Endothelial cell of umbilical vein (primary cell): ENCODE results near the gene PDXDC1. TPM values are rescaled to one million over a fixed set of nuclear protein-coding genes. Genes with fewer than 3 reads are reported as not detected.

Experiments
- BruUV-seq: library from RNA; stranded (reverse); fragments of 400-500 nt; replicated peaks from 2 replicates; lab custom pipeline; 2021; lab: Mats Ljungman, UMichigan
- CTCF ChIA-PET: fragments of 300-600, 350-600 bp; sonication (Branson Sonifier 250); formaldehyde crosslinking; loops from one replicate; lab custom pipeline; 2021; ENCODE audit warnings: antibody characterized with exemption, inconsistent platforms; lab: Charles Lee
- POLR2A ChIA-PET: fragments of 300-600, 350-600 bp; sonication (Branson Sonifier 250); formaldehyde crosslinking; loops from one replicate; lab custom pipeline; 2021; ENCODE audit warnings: antibody characterized with exemption, inconsistent platforms; lab: Charles Lee
- DNase-seq: peaks from one replicate; pipeline ENCODE4 v3.0.0-alpha.2; 2011; ENCODE audit warnings: low read depth, low spot score
- FAIRE-seq: peaks from 2 replicates; lab custom pipeline; 2011; peaks lifted over from hg19 to GRCh38; lab: Jason Lieb, UNC
- H2AFZ ChIP-seq: 2 replicates; pipeline ENCODE4 v1.6.0; 2012; ENCODE audit warnings: low read depth, low read length, control low read depth, inconsistent platforms
- H3K27ac ChIP-seq: 2 replicates; pipeline ENCODE4 v1.5.1; 2011; ENCODE audit warnings: low read depth, mild to moderate bottlenecking, control low read depth, low read length, moderate library complexity; ENCODE audit not compliant: insufficient read depth
- H3K27me3 ChIP-seq, 2 experiments: 2 replicates each; pipeline versions ENCODE4 v1.6.0 to v1.6.1; 2011; ENCODE audit warnings: low read length in 2 of 2, mixed read lengths in 1 of 2; ENCODE audit not compliant: control insufficient read depth in 2 of 2, insufficient read depth in 2 of 2
- H3K36me3 ChIP-seq, 2 experiments: 2 replicates in 1 of 2; 3 replicates in 1 of 2; pipeline ENCODE4 v1.5.1; 2011; ENCODE audit warnings: low read length in 2 of 2, mild to moderate bottlenecking in 1 of 2, moderate library complexity in 1 of 2; ENCODE audit not compliant: control insufficient read depth in 2 of 2, insufficient read depth in 2 of 2; ENCODE audit errors: extremely low read depth in 1 of 2
- H3K4me1 ChIP-seq: 3 replicates; pipeline ENCODE4 v1.5.1; 2011; ENCODE audit warnings: mild to moderate bottlenecking, low read length; ENCODE audit not compliant: control insufficient read depth, insufficient read depth; ENCODE audit errors: extremely low read depth
- H3K4me2 ChIP-seq: 2 replicates; pipeline ENCODE4 v1.6.1; 2011; ENCODE audit warnings: low read length, control low read depth, mixed read lengths; ENCODE audit not compliant: insufficient read depth
- H3K4me3 ChIP-seq, 3 experiments: fragments of 200-600 bp in 1 of 3; sonication (generic), shearing (Covaris generic) in 1 of 3; replicated peaks in 1 of 3; 2 replicates each; pipeline ENCODE4 v1.5.1; 2011 to 2016; ENCODE audit warnings: control low read depth in 3 of 3, low read length in 3 of 3, mild to moderate bottlenecking in 2 of 3, inconsistent platforms in 1 of 3, low read depth in 1 of 3, moderate library complexity in 1 of 3; ENCODE audit not compliant: insufficient read depth in 1 of 3
- H3K79me2 ChIP-seq: 2 replicates; pipeline ENCODE4 v1.6.0; 2012; ENCODE audit warnings: low read length, inconsistent platforms; ENCODE audit not compliant: control insufficient read depth, insufficient read depth
- H3K9ac ChIP-seq: replicated peaks from 2 replicates; pipeline ENCODE3; 2011; ENCODE audit warnings: low read length, control low read depth; ENCODE audit not compliant: insufficient read depth; ENCODE audit errors: extremely low read depth
- H3K9me1 ChIP-seq: replicated peaks from 3 replicates; pipeline ENCODE4 v1.6.0; 2011; ENCODE audit warnings: mild to moderate bottlenecking, low read length; ENCODE audit not compliant: control insufficient read depth, insufficient read depth; ENCODE audit errors: extremely low read depth
- H3K9me3 ChIP-seq: replicated peaks from 2 replicates; pipeline ENCODE4 v1.5.1; 2012; ENCODE audit warnings: low read length, inconsistent platforms; ENCODE audit not compliant: control insufficient read depth, insufficient read depth
- H4K20me1 ChIP-seq: replicated peaks from 2 replicates; pipeline ENCODE3; 2011; ENCODE audit warnings: mild to moderate bottlenecking, low read length; ENCODE audit not compliant: control insufficient read depth, insufficient read depth; ENCODE audit errors: extremely low read depth
- CTCF ChIP-seq, 2 donors: IDR thresholded peaks; 1 replicate in 1 of 2; 2 replicates in 1 of 2; pipeline ENCODE4 v1.5.1; 2011; ENCODE audit warnings: low read length in 2 of 2, mild to moderate bottlenecking in 2 of 2, moderate library complexity in 2 of 2, control low read depth in 1 of 2, inconsistent platforms in 1 of 2, low read depth in 1 of 2; ENCODE audit not compliant: insufficient read depth in 1 of 2; ENCODE audit errors: extremely low read depth in 1 of 2
- EZH2 ChIP-seq: IDR thresholded peaks from 2 replicates; pipeline ENCODE4 v1.6.1; 2012; ENCODE audit warnings: borderline replicate concordance, low read depth, mild to moderate bottlenecking, moderate library complexity, low read length, inconsistent platforms; ENCODE audit not compliant: severe bottlenecking
- FOS ChIP-seq: IDR thresholded peaks from 2 replicates; pipeline ENCODE4 v1.6.1; 2011; ENCODE audit warnings: mild to moderate bottlenecking, low read length, moderate library complexity, borderline replicate concordance; ENCODE audit not compliant: insufficient read depth
- GATA2 ChIP-seq: IDR thresholded peaks from 2 replicates; pipeline ENCODE4 v1.7.0; 2011; ENCODE audit warnings: low read depth, mild to moderate bottlenecking, moderate library complexity, mixed read lengths, low read length; ENCODE audit not compliant: insufficient read length, insufficient read depth
- JUN ChIP-seq: IDR thresholded peaks from 2 replicates; pipeline ENCODE4 v1.6.1; 2011; ENCODE audit warnings: borderline replicate concordance, low read depth; ENCODE audit not compliant: insufficient read length, insufficient read depth
- MYC ChIP-seq: IDR thresholded peaks from one replicate; pipeline ENCODE4 v1.6.1; 2011; ENCODE audit warnings: mild to moderate bottlenecking, low read depth, low read length
- POLR2A ChIP-seq: IDR thresholded peaks from 2 replicates; pipeline ENCODE4 v1.6.1; 2012; ENCODE audit warnings: low read depth, mild to moderate bottlenecking, control low read depth, low read length
- POLR2AphosphoS5 ChIP-seq: IDR thresholded peaks from 2 replicates; pipeline ENCODE4 v1.6.1; 2012; ENCODE audit warnings: low read depth, mild to moderate bottlenecking, control low read depth, low read length, moderate library complexity; ENCODE audit not compliant: insufficient read depth
- dilution Hi-C: fragments of 300-500 bp; cut with MboI; formaldehyde crosslinking; loops from one replicate; pipeline ENCODE4 v1.15.0; 2019; ENCODE audit warnings: low sequenced_read_pairs; ENCODE audit not compliant: extremely low pct_ligation_motif_present
- intact Hi-C: fragments of 100-400 bp; cut with micrococcal nuclease; formaldehyde crosslinking; loops from one replicate; pipeline ENCODE4 v1.10.0; 2022
- polyA plus RNA-seq, 4 experiments: library from polyadenylated mRNA; depleted of rRNA in 3 of 4; stranded (reverse) in 3 of 4; unstranded in 1 of 4; fragments of >200 nt; gene quantifications; 2 replicates each; pipeline versions ENCODE4 v1.2.1 to v1.2.3, GENCODE V29; 2011 to 2012; ENCODE audit warnings: missing spikeins in 1 of 4
- total RNA-seq: library from RNA; stranded (reverse); gene quantifications from 2 replicates; pipeline ENCODE4 v1.2.3, GENCODE V29; 2021
- TF ChIP-seq, protein P1 (sequence below): IDR thresholded peaks from 2 replicates; pipeline ENCODE4 v1.6.1; 2011; ENCODE audit not compliant: insufficient read depth, insufficient read length

PDXDC1 gene
- total and polyA plus RNA-seq, 2 donors (not counting 3 experiments of a cell fraction or from before 2014, with no cell fraction given), result 44.6 to 78.9 TPM

GRCh38 chr16:15041271-15042004 is 66.6 kb downstream of the PDXDC1 start:
- H3K36me3 ChIP-seq, result peaks cover 19 to 44% of the 10 kb centered on the region in 2 experiments
- H4K20me1 ChIP-seq, result no peaks in the 10 kb centered on the region
- CTCF ChIA-PET, result interaction anchor here (0.9 to 1.3 kb wide), 3 partner anchors 9 to 11 kb away, joined by 3 read pairs; no protein-coding TSS in a partner anchor
- H3K9me3 ChIP-seq, result no peaks in the 10 kb centered on the region
- DNase-seq (no peak), FAIRE-seq (no peak)
- dilution Hi-C loops, result no loop called here
- H3K27me3 ChIP-seq, result no peaks in the 10 kb centered on the region
- H3K4me1 ChIP-seq, result no peaks in the 10 kb centered on the region
- intact Hi-C loops, result no loop called here
- H3K9ac ChIP-seq, result no peak overlapping the region
- POLR2A ChIA-PET, result interaction anchor here (0.6 kb wide), 1 partner anchor 9 kb away, joined by 4 read pairs; no protein-coding TSS in a partner anchor
- no peak overlapping the region for H3K4me3 ChIP-seq
- BruUV-seq, result no TSS peak
- H3K9me1 ChIP-seq, result no peaks in the 10 kb centered on the region
- H3K4me2 ChIP-seq, result no peak overlapping the region
- H3K27ac ChIP-seq, result no peak overlapping the region
- H3K79me2 ChIP-seq, result no peaks in the 10 kb centered on the region
- TF ChIP-seq, protein P1, sequence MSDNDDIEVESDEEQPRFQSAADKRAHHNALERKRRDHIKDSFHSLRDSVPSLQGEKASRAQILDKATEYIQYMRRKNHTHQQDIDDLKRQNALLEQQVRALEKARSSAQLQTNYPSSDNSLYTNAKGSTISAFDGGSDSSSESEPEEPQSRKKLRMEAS, result no peak
- TF ChIP-seq MYC (no peak), POLR2A (no peak), POLR2AphosphoS5 (no peak), FOS (no peak), EZH2 (no peak), CTCF (IDR thresholded peaks at IDR 0.05; ENCODE audit: extremely low read depth in 1 of 2, insufficient read depth in 1 of 2, low read depth in 1 of 2, low read length in 2 of 2) (no peak), GATA2 (no peak), JUN (no peak)
- H2AFZ ChIP-seq, result no peak overlapping the region
